Measurements from ENCODE around the gene PRPS2.

The PRPS2 gene

GRCh38 chrX:12819222-12819621 lies 28.0 kb downstream of the PRPS2 start:
- DNase-seq: no peak

GRCh38 chrX:12820737-12821136 lies 29.5 kb downstream of the PRPS2 start:
- DNase-seq: no peak

GRCh38 chrX:12824944-12825343 lies 33.7 kb downstream of the PRPS2 start:
- no peak for DNase-seq

GRCh38 chrX:12825801-12826200 lies 34.6 kb downstream of the PRPS2 start:
- peak; percentile 39 for DNase-seq

- no peak for DNase-seq
Observed at GRCh38 chrX:12843061-12843667, 52.0 kb downstream of the PRPS2 start.

GRCh38 chrX:12843668-12844279 lies 52.6 kb downstream of the PRPS2 start:
- DNase-seq: no peak

GRCh38 chrX:12844319-12844718 lies 53.1 kb downstream of the PRPS2 start:
- no peak for DNase-seq

GRCh38 chrX:12865359-12865758 lies 74.1 kb downstream of the PRPS2 start:
- no peak for DNase-seq

- no peak for DNase-seq
Observed at GRCh38 chrX:12866451-12867377, 75.5 kb downstream of the PRPS2 start, which contains the start of gene TLR7. TLR7 (plus strand) TSS chrX:12867072; CDS start chrX:12867579, 507 bp downstream.

- no peak for DNase-seq
Observed at GRCh38 chrX:12867685-12868084, 76.5 kb downstream of the PRPS2 start.

GRCh38 chrX:12868747-12869146 lies 77.5 kb downstream of the PRPS2 start:
- no peak for DNase-seq

GRCh38 chrX:12871257-12871656 lies 80.0 kb downstream of the PRPS2 start:
- no peak for DNase-seq

GRCh38 chrX:12872741-12873140 lies 81.5 kb downstream of the PRPS2 start:
- DNase-seq: no peak

Data from HCEC 1CT (cell line).